Measurements from ENCODE around the gene ZNF577. TPM values are rescaled to one million over a fixed set of nuclear protein-coding genes. Genes with fewer than 3 reads are reported as not detected.

The ZNF577 gene
- total and polyA plus RNA-seq, 2 of the 13 experiments (the other 11 are each of a cell fraction or from before 2014, with no cell fraction given): 5.7 to 7.6 TPM

DNA sequence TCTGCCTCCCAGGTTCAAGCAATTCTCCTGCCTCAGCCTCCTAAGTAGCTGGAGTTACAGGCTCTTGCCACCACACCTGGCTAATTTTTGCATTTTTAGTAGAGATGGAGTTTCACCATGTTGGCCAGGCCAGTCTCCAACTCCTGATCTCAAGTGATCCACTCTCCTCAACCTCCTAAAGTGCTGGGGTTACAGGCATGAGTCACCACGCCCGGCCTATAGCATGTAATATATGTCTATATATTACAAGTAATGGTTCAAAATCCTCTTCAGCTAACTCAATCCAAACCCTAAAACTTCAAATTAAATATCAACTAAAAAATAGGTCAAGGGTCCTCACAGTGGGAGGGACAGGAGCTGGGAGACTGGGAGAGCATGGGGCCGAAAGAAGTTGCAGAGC, 64.8 kb downstream of the ZNF577 start:
- ATAC-seq (no peak), DNase-seq (ENCODE audit: low spot score) (no peak), FAIRE-seq (no peak)
- CTCF ChIA-PET (ENCODE audit: low intra/inter-chr PET ratio, low total read pairs): no interaction called here
- TF ChIP-seq ZNF296 (CRISPR knock-in tag; conservative IDR thresholded peaks at IDR 0.05) (no peak), SRSF9 (IDR thresholded peaks at IDR 0.05; ENCODE audit: borderline replicate concordance, insufficient read depth, low read depth, low read length, poor library complexity, severe bottlenecking) (no peak), SKI (IDR thresholded peaks at IDR 0.05; ENCODE audit: partially characterized antibody) (no peak), HNRNPUL1 (IDR thresholded peaks at IDR 0.05; ENCODE audit: low read depth, low read length) (no peak), TAF15 (IDR thresholded peaks at IDR 0.05; ENCODE audit: low read depth, low read length, poor library complexity, severe bottlenecking) (no peak), ZNF10 (CRISPR knock-in tag; IDR thresholded peaks at IDR 0.05; ENCODE audit: borderline replicate concordance, low read depth) (no peak)
- TF ChIP-seq, protein P1, sequence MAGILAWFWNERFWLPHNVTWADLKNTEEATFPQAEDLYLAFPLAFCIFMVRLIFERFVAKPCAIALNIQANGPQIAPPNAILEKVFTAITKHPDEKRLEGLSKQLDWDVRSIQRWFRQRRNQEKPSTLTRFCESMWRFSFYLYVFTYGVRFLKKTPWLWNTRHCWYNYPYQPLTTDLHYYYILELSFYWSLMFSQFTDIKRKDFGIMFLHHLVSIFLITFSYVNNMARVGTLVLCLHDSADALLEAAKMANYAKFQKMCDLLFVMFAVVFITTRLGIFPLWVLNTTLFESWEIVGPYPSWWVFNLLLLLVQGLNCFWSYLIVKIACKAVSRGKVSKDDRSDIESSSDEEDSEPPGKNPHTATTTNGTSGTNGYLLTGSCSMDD (CRISPR knock-in tag; IDR thresholded peaks at IDR 0.05): no peak
- no peak overlapping the region for H2AFZ ChIP-seq (ENCODE audit: low read length)
- H4K20me1 ChIP-seq (ENCODE audit: insufficient read depth, low read length): no peaks in the 10 kb centered on the region
- POLR2A ChIA-PET: no interaction called here
- no peak overlapping the region for H3K27ac ChIP-seq (ENCODE audit: extremely low read length, insufficient read depth, low read length)
- H3K79me2 ChIP-seq (ENCODE audit: insufficient read depth, low read length): no peaks in the 10 kb centered on the region
- H3K4me1 ChIP-seq (ENCODE audit: insufficient read depth, low read length): no peaks in the 10 kb centered on the region
- no TSS peak for BruUV-seq (replicated peaks)
- H3K27me3 ChIP-seq (ENCODE audit: control insufficient read depth in 1 of 2, insufficient read depth in 2 of 2, low read length in 2 of 2): no peaks in the 10 kb centered on the region
- H3K4me2 ChIP-seq (ENCODE audit: low read depth, low read length): no peak overlapping the region
- intact Hi-C loops (cut with micrococcal nuclease; ENCODE audit: unreplicated experiment) (no loop called here), in situ Hi-C loops (cut with HindIII; ENCODE audit: extremely low pct_ligation_motif_present, low pct_unique_long_range_greater_than_20kb) (no loop called here)
- WGBS (ENCODE audit: low lambda C conversion rate): 4% methylated on average over 3 of the region's 3 CpGs
- no peak overlapping the region for H3K4me3 ChIP-seq (replicated peaks in 1 of 3; ENCODE audit: insufficient read depth in 1 of 3, low read depth in 2 of 3, low read length in 3 of 3)
- H3K36me3 ChIP-seq (replicated peaks in 1 of 2; ENCODE audit: control insufficient read depth in 1 of 2, insufficient read depth in 2 of 2, low read length in 2 of 2): no peaks in the 10 kb centered on the region
- H3K9ac ChIP-seq (ENCODE audit: insufficient read depth, low read depth, low read length): no peak overlapping the region
- peaks cover 90% of the 10 kb centered on the region for H3K9me3 ChIP-seq (ENCODE audit: low read length)

DNA sequence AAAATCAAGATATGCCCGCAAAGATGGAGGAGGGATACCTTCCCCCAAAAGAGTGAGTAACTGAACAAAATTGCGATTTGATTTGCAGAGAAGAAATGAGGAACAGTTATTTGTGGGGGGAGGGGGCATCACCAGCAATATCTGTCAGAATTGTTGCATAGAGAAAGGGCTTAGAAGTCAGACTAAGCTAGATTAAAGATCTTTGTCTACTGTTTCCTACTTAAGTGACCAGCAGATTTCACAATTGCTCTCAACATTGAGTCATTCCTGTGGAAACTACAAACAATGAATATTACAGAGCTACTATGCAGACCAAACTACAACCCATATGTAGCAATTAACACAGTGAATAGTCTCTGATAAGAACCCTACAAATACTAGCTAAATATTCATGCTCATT, 65.4 kb downstream of the ZNF577 start:
- no peaks in the 10 kb centered on the region for H3K4me1 ChIP-seq (ENCODE audit: insufficient read depth, low read length)
- H3K79me2 ChIP-seq (ENCODE audit: insufficient read depth, low read length): no peaks in the 10 kb centered on the region
- POLR2A ChIA-PET: no interaction called here
- H3K27ac ChIP-seq (ENCODE audit: extremely low read length, insufficient read depth, low read length): no peak overlapping the region
- ATAC-seq (no peak), DNase-seq (ENCODE audit: low spot score) (no peak), FAIRE-seq (no peak)
- intact Hi-C loops (cut with micrococcal nuclease; ENCODE audit: unreplicated experiment) (no loop called here), in situ Hi-C loops (cut with HindIII; ENCODE audit: extremely low pct_ligation_motif_present, low pct_unique_long_range_greater_than_20kb) (no loop called here)
- H3K9me3 ChIP-seq (ENCODE audit: low read length): peaks cover 84% of the 10 kb centered on the region
- no peak overlapping the region for H2AFZ ChIP-seq (ENCODE audit: low read length)
- no peaks in the 10 kb centered on the region for H3K27me3 ChIP-seq (ENCODE audit: control insufficient read depth in 1 of 2, insufficient read depth in 2 of 2, low read length in 2 of 2)
- no peaks in the 10 kb centered on the region for H3K36me3 ChIP-seq (replicated peaks in 1 of 2; ENCODE audit: control insufficient read depth in 1 of 2, insufficient read depth in 2 of 2, low read length in 2 of 2)
- no TSS peak for BruUV-seq (replicated peaks)
- no peak for TF ChIP-seq PAWR (CRISPR knock-in tag; IDR thresholded peaks at IDR 0.05; ENCODE audit: borderline replicate concordance)
- no peak for TF ChIP-seq NFRKB (IDR thresholded peaks at IDR 0.05)
- no peak for TF ChIP-seq CREB1 (IDR thresholded peaks at IDR 0.05)
- no peak for TF ChIP-seq CREB1 (CRISPR knock-in tag; IDR thresholded peaks at IDR 0.05)
- TF ChIP-seq CEBPG (CRISPR knock-in tag; IDR thresholded peaks at IDR 0.05): peak; percentile 31; the same call in 1 of the 2 replicates
- TF ChIP-seq KAT7 (CRISPR knock-in tag; IDR thresholded peaks at IDR 0.05; ENCODE audit: borderline replicate concordance): no peak
- TF ChIP-seq CEBPB (IDR thresholded peaks at IDR 0.05; ENCODE audit: borderline replicate concordance, low read depth, low read length): peak; percentile 37; the same call in 1 of the 2 replicates
- H3K4me2 ChIP-seq (ENCODE audit: low read depth, low read length): no peak overlapping the region
- CTCF ChIA-PET (ENCODE audit: low intra/inter-chr PET ratio, low total read pairs): no interaction called here
- no peak overlapping the region for H3K9ac ChIP-seq (ENCODE audit: insufficient read depth, low read depth, low read length)
- no peaks in the 10 kb centered on the region for H4K20me1 ChIP-seq (ENCODE audit: insufficient read depth, low read length)
- H3K4me3 ChIP-seq (replicated peaks in 1 of 3; ENCODE audit: insufficient read depth in 1 of 3, low read depth in 2 of 3, low read length in 3 of 3): no peak overlapping the region
- WGBS (ENCODE audit: low lambda C conversion rate): 31% methylated on average over 2 of the region's 2 CpGs
